AG04449 (cell line): ENCODE measurements around the gene PREPL.

ENCODE experiments used
- CTCF ChIA-PET: fragments of 350-600 bp; formaldehyde crosslinking; extraction: SDS; loops from one replicate; lab custom pipeline; 2021; ENCODE audit warnings: antibody characterized with exemption; lab: Yijun Ruan, JAX
- POLR2A ChIA-PET: fragments of 400-600, 350-600 bp; formaldehyde crosslinking; extraction: SDS; loops from one replicate; lab custom pipeline; 2020; ENCODE audit warnings: antibody characterized with exemption, inconsistent platforms; lab: Yijun Ruan, JAX
- DNase-seq: peaks from one replicate; pipeline ENCODE4 v3.0.0-alpha.2; 2010; ENCODE audit warnings: low read depth, low spot score
- H3K4me3 ChIP-seq: 2 replicates; pipeline ENCODE4 v1.5.1; 2011; ENCODE audit warnings: low read depth, mild to moderate bottlenecking, control low read depth, low read length
- TF ChIP-seq, protein P1 (sequence below): IDR thresholded peaks from one replicate; pipeline ENCODE4 v1.5.1; 2011; ENCODE audit warnings: mild to moderate bottlenecking, moderate library complexity, low read length, control low read depth, inconsistent platforms; ENCODE audit not compliant: insufficient read depth; ENCODE audit errors: missing control alignments

Gene PREPL

DNA sequence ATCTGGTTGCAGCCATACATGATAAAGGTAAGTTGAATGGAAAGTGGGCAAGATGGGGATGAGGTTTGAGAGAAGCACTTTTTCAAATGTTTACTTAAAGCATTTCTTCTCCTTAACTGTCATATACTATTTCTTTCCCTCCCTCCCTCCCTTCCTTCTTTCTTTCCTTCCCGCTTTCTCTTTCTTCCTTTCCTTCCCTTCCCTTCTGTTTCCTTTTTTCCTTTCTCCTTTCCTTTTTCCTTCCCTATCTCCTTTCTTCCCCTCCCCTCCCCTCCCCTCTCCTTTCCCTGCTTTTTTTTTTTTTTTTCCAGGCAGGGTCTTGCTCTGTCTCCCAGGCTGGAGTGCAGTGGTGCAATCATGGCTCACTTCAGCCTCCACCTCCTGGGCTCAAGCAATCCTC, 80.4 kb downstream of the PREPL start:
- DNase-seq, result no peak
- ChIA-PET POLR2A (no interaction called here), CTCF (interaction anchor here (0.6 kb wide), 1 partner anchor 37 kb away, joined by 3 read pairs; no protein-coding TSS in a partner anchor)
- H3K4me3 ChIP-seq, result no peak overlapping the region
- TF ChIP-seq, protein P1, sequence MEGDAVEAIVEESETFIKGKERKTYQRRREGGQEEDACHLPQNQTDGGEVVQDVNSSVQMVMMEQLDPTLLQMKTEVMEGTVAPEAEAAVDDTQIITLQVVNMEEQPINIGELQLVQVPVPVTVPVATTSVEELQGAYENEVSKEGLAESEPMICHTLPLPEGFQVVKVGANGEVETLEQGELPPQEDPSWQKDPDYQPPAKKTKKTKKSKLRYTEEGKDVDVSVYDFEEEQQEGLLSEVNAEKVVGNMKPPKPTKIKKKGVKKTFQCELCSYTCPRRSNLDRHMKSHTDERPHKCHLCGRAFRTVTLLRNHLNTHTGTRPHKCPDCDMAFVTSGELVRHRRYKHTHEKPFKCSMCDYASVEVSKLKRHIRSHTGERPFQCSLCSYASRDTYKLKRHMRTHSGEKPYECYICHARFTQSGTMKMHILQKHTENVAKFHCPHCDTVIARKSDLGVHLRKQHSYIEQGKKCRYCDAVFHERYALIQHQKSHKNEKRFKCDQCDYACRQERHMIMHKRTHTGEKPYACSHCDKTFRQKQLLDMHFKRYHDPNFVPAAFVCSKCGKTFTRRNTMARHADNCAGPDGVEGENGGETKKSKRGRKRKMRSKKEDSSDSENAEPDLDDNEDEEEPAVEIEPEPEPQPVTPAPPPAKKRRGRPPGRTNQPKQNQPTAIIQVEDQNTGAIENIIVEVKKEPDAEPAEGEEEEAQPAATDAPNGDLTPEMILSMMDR, result no peak

DNA sequence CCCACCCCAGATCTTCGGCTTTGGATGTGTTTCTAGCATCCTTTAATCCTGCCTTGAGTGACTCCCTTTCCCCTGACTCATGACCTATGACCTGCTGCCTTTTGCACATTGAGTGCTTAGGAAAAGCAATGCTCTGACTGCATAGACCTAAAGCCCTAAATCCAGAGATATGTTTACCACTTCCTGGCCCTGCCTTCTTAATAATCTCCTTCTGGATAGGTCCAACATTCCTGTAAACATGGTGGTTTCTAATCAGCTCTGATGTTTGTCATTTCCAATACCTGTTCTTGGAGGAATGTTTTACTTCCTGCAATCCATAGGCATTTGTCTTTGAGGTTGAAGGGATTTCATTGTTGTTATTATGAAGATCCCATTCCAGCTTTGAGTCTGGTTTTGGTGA, 83.8 kb downstream of the PREPL start:
- ChIA-PET POLR2A (no interaction called here), CTCF (interaction anchor here (0.9 kb wide), 1 partner anchor 35 kb away, joined by 4 read pairs; no protein-coding TSS in a partner anchor)
- DNase-seq, result no peak
- H3K4me3 ChIP-seq, result no peak overlapping the region
- TF ChIP-seq, protein P1, result no peak

DNA sequence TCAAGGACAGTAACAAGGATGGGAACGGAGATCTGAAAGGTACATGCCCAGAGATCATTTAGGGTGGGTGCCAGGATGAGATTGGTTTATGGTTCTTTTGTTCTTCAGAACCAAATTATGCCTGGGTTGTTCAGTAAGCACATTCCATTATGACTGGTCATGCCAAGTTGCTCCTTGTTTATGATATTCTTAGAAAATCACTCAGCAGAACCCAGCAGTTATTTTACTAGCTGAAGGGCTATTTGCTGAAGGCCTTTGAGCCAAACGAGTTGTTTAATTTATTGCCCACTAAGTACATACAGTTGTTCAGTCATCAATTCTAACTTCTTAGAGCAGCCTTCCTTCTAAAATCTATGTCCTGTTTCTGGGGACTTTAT, 85.4 kb downstream of the PREPL start:
- ChIA-PET CTCF (interaction anchor here (1.5 kb wide), 1 partner anchor 33 kb away, joined by 4 read pairs; no protein-coding TSS in a partner anchor), POLR2A (interaction anchor here (0.6 kb wide), 1 partner anchor 72 kb away, joined by 3 read pairs; no protein-coding TSS in a partner anchor)

DNA sequence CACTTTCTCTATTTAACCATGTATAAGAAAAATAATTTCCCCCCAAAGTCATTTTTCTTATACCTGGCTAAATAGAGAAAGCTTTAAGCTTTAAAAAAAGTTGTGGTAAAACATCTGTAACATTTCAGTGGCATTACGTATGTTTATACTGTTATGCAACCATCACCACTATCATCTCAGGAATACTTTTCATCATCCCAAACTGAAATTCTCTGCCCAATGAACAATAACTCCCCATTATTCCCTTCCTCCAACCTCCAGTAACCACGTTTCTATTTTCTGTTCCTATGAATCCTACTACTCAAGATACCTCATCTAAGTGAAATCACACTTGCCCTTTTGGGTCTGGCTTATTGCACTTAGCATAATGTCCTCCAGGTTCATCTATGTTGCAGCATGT, 87.7 kb downstream of the PREPL start:
- no peak overlapping the region for H3K4me3 ChIP-seq
- DNase-seq, result no peak
- TF ChIP-seq, protein P1, result no peak
- POLR2A ChIA-PET, result no interaction called here
- CTCF ChIA-PET, result interaction anchor here (2.6 kb wide), 1 partner anchor 18 kb away, joined by 8 read pairs; no protein-coding TSS in a partner anchor

More for the DNA sequence above, 85.4 kb downstream of the PREPL start:
- TF ChIP-seq, protein P1, result no peak
- DNase-seq, result no peak
- H3K4me3 ChIP-seq, result no peak overlapping the region

DNA sequence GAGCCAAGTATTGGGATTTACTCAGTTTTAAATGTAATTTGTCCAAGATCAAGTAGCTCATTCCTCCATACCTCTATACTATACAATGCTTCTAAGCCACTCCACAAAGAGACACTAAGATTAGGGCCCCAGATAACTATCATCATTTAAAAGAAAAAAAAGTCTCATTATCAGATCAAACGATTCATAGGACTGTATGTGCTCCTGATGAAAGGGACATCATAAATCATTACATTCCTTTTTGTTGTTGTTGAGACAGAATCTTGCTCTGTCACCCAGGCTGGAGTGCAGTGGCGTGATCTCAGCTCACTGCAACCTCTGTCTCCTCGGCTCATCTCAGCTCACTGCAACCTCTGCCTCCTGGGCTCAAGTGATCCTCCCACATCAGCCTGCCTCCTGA, 88.2 kb downstream of the PREPL start:
- no peak overlapping the region for H3K4me3 ChIP-seq
- ChIA-PET CTCF (interaction anchor here (0.7 to 2.6 kb wide), 3 partner anchors 18 to 117 kb away, joined by 3 to 8 read pairs (median 3); no protein-coding TSS in a partner anchor), POLR2A (no interaction called here)
- TF ChIP-seq, protein P1, result no peak
- DNase-seq, result no peak

DNA sequence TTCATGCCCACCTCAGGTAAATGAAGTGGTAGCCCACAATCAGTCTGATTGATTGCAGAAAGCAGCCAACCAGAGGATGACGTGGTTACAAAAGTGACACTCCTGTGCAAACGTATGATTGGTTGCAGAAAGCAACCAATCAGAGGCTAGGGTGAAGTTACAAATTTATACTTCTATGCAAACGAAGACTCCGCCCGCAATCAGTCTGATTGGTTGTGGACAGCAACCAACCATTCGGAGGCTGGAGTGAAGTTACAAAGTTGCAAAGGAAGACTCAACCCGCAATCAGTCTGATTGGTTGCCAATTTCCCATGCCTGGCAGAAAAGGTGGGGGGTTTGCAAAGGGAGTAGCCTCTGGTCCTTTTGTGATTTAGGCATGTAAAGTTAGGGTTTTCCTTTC, 90.0 kb downstream of the PREPL start:
- POLR2A ChIA-PET, result no interaction called here
- TF ChIP-seq, protein P1, result no peak
- DNase-seq, result no peak
- CTCF ChIA-PET, result interaction anchor here (2.6 kb wide), 1 partner anchor 20 kb away, joined by 8 read pairs; no protein-coding TSS in a partner anchor
- H3K4me3 ChIP-seq, result no peak overlapping the region
